NCI-H510A treated with DMSO at 0.1 percent for 48 hours (cell line): ENCODE measurements around the gene KLK5.
"Not testable (repeated sequence)": the region's sequence is repeated elsewhere in the genome, so short reads cannot be mapped to it uniquely, and the experiment has no call there.

ENCODE experiments used
- DNase-seq: peaks from one replicate; lab custom pipeline; 2025; lab: John Stamatoyannopoulos, UW

KLK5 gene

DNA sequence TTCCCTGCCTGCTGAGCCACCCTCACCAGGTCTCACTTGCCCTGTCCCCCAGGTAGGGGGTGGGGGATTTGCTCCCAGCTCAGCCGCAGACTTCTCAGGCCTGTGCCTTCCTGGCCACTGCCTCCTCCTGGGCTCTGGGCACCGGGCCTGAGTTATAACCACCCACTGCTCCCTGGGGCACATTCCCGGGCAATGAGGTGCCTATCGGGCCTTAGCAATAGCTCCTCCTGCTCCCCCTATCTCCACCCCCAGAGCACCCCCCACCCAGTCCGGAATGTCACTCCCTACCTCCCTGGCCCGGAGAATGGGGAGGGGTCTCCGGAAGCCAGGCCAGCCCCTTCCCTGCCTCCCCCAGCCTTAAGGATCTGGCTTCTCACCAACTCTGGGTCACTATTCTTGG, at the start of gene KLK5:
Gene KLK5 (minus strand): TSS at position 129 of the 400 bp plus-strand sequence. CDS start 381 bp downstream, outside the sequence.
- DNase-seq = no peak

GRCh38 chr19:51002089-51002532, 49.3 kb upstream of the KLK5 start:
- no peak for DNase-seq

DNA sequence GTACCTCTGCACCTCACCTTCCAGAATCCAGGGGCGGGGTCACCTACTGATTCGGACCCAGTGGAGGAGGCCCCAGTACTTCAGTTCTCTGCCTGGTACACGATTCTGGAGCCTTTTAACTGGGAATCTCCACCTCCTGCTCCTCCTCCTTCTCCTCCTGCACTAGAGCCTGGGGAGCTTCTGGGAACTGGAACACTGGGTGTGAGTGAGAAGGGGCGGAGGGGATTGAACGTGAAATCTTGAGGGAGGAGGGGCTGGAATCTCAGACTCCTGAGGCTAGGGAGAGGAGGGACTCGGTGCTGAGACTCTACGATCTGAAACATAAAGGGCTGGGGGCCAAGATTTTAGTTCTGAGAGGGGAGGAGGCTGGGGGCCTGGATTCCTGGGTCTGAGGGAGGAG, 48.7 kb upstream of the KLK5 start, which contains the start of gene KLK8:
Gene KLK8 (minus strand): TSS at position 90 of the 400 bp plus-strand sequence. CDS start 437 bp downstream, outside the sequence.
- no peak for DNase-seq

DNA sequence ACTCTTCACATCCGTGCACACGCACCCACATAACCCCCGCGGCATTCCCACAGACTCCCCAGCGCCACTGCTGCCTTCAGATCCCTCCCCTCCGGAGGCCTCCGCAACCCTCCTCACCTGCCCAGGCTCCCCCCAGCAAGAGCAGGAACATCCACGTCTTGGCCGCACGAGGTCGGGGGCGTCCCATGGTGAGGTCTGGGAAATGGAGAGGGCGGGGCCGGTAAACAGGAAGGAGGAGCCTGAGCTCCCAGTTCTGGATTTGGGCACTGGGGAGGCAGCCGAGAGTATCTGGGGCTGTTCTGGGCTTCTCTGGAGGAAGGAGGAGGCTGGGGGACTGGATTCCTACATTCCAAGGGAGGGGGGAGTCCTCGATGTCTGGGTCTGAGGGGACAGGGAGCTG, 48.1 kb upstream of the KLK5 start:
- no peak for DNase-seq

GRCh38 chr19:51000426-51000825, 47.6 kb upstream of the KLK5 start:
- DNase-seq = no peak

DNA sequence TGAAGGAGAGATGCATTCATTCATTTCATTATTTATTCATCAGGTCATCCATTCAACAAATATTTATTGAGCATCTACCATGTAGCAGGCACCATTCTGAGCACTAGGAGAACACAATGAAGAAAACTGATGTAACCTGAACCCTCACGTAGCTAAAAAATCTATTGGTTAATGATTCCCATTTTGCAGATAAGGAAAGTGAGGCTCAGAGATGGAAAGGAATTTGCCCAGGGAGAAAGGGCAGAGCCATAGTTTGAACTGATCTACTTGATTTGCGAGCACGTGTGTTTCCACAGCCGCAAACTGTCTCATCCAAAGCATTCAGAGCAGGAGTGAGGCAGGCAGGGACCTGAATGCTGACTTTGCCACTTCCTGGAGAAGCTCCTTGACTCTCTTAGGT, 45.8 kb upstream of the KLK5 start:
- no peak for DNase-seq

GRCh38 chr19:50998061-50998460, 45.2 kb upstream of the KLK5 start:
- no peak for DNase-seq

- no peak for DNase-seq
Observed at GRCh38 chr19:50994129-50994528, 41.3 kb upstream of the KLK5 start.

DNA sequence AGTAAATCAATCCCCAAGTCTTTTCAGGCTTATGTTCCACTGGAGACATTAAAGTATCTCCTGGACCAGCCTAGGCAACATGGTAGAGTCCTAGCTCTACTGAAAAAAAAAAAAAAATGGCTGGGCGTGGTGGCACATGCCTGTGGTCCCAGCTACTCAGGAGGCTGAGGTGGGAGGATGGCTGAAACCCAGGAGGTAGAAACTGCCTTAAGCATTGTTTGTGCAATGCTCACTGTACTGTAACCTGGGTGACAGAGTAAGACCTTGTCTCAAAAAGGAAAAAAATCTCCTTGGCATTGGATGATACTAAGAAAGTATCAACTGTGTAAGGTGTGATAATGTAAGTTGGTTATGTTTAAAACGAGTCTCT, 39.8 kb upstream of the KLK5 start:
- DNase-seq = no peak

DNA sequence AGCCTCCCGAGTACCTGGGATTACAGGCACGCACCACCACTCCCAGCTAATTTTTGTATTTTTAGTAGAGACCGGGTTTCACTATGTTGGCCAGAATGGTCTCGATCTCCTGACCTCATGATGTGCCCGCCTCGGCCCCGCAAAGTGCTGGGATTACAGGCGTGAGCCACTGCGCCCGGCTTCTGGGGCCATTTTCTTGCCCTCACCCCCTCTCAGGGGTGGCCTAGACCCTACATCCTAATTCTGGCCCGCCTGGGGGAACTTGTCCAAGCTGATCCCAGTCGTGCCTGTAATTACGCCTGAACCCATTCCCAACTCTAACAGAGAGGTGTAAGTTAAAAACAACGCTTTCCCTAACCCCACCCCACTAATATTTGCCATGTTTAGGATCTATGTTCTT, 31.6 kb upstream of the KLK5 start:
- not testable (repeated sequence) for DNase-seq

- DNase-seq = no peak
Observed at GRCh38 chr19:50983625-50984292, 30.9 kb upstream of the KLK5 start, which contains the start of gene KLK7. Gene KLK7, minus strand, starts transcription at chr19:50983917. Its CDS starts 1,518 bp downstream, at chr19:50982399.

GRCh38 chr19:50982186-50982585, 29.3 kb upstream of the KLK5 start:
- DNase-seq = no peak

GRCh38 chr19:50981587-50982146, 28.8 kb upstream of the KLK5 start:
- no peak for DNase-seq

DNA sequence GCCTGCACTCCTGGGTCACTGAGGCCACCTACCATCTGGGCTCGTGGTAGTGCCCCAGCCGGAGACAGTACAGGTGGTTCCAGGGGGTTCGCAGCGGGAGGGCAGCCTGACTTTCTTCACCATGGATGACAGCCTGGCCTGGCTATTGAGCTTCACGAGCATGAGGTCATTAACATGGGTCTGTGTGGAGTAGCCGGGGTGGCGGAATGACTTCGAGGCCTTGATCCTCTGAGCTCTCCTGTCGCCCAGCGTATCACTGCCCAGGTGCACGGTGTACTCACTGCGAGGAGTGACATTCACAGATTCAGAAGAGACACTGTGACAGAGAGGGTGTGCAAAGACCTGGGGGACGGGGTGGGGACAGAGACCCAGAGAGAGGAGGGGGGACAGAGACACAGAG, 27.4 kb upstream of the KLK5 start:
- no peak for DNase-seq

- DNase-seq = no peak
Observed at GRCh38 chr19:50979758-50980157, 26.9 kb upstream of the KLK5 start.

- no peak for DNase-seq
Observed at GRCh38 chr19:50978772-50979390, 26.0 kb upstream of the KLK5 start.

GRCh38 chr19:50977626-50978025, 24.8 kb upstream of the KLK5 start:
- DNase-seq = no peak

DNA sequence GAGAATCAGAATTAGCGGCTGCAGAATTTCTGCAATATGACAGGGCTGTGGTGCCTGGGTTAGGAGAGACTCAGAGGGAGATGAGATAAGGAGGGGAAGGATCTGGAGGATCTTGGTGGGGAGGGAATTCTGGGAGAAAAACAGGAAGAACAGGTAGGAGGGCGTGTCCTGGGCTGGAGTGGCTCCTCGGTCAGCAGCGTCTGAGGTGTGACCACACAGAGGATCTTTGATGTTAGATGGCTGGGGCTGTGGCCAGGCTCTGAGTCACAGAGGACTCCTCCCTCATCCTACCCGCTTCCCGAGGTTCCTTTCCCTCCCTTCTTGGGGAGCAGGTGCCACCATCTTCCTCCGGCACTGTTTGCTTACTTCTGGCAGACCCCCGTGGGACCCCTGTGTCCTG, 22.9 kb upstream of the KLK5 start:
- DNase-seq = no peak

DNA sequence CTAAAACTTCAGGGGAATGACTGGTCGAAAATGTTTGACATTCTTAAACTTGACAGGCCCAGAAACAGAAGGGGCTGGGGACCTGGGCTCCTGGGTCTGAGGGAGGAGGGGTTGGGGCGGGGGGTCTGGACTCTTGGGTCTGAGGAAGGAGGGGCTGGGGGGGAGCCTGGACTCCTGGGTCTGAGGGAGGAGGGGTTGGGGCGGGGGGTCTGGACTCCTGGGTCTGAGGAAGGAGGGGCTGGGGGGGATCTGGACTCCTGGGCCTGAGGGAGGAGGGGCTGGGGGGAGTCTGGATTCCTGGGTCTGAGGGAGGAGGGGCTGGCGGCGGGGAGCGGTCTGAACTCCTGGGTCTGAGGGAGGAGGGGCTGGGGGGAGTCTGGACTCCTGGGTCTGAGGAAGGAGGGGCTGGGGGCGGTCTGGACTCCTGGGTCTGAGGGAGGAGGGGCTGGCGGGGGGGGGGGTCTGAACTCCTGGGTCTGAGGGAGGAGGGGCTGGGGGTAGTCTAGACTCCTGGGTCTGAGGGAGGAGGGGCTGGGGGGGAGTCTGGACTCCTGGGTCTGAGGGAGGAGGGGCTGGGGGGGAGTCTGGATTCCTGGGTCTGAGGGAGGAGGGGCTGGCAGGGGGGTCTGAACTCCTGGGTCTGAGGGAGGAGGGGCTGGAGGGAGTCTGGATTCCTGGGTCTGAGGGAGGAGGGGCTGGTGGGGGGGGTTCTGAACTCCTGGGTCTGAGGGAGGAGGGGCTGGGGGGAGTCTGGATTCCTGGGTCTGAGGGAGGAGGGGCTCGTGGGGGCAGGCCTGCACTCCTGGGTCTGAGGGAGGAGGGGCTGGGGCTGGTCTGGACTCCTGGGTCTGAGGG, 22.1 kb upstream of the KLK5 start:
- no peak for DNase-seq

DNA sequence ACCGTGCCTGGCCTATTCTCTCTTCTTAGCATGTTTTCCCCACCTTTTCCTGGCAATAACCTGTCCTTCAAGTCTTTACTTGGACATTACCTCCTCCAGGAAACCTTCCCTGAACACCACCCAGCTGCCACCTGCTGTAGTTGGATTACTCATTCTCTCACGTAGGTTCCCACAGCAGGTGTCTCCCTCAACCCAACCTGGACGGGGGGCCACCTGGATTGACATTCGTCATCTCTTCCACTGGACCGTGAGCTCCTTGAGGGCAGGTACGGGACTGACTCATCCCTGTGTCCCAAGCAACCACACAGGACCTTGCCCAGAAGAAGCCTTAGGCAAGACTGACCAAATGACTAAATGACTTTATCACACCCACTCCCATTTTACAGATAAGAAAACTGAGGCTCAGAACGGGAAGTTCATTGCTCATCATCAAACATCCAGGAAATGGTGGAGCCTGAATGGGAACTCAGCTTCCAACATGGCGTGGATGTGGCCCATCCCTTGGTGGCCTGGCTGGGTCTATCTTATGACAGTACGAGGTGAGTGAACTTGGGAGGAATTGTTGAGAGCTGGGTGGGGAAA, 20.0 kb upstream of the KLK5 start:
- DNase-seq = no peak

DNA sequence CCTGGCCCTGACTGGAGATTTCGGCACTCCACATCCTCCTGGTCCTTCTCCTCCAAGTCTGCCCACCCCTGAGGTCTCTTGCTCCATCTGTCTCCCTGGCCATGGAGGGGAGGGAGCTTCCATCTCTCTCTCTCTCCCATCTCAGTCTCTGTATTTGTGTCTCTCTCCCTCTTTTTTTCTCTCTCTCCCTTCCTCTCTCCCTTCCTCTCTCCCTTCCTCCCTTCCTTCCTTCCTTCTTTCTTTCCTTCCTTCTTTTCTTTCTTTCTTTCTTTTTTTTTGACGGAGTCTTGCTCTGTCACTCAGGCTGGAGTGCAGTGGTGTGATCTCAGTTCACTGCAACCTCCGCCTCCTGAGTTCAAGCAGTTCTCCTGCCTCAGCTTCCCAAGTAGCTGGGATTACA, 17.0 kb upstream of the KLK5 start:
- not testable (repeated sequence) for DNase-seq

DNA sequence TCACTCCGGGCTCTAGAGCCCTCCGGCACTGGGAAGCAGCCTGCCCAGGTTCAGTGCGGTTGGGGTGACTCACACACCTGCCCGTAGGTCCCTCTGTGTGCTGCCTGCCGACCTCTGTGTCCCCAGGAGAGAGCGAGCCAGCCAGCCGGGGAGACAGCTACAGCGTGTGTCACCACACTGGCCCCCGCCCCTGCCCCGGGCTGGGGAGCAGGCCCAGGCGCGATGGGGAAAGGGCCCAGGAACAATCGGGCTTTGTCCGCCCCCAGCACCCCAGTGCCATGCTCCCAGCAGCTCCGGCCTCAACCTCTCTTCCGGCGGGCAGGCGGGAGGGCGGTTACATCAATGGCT, 16.5 kb upstream of the KLK5 start, which contains the start of gene KLK6:
Gene KLK6 (minus strand): TSS at position 179 of the 348 bp plus-strand sequence. CDS start 1,487 bp downstream, outside the sequence.
- no peak for DNase-seq
